SK-N-MC (cell line): Measurements from ENCODE around the gene GRB14.

Experiments used
- EZH2 ChIP-seq: fragments of 200-600 bp; sonication (generic); IDR thresholded peaks from one replicate; pipeline ENCODE4 v1.6.1; 2017; ENCODE audit warnings: antibody characterized with exemption
- POLR2AphosphoS5 ChIP-seq: IDR thresholded peaks from 2 replicates; pipeline ENCODE4 v1.6.1; 2012; ENCODE audit warnings: mild to moderate bottlenecking, low read depth, low read length, borderline replicate concordance

GRCh38 chr2:164498836-164499235 lies 122.4 kb downstream of the GRB14 start:
- TF ChIP-seq EZH2 (no peak), POLR2AphosphoS5 (no peak)
